DOHH2 (cell line): ENCODE data around the gene RIBC2.

Experiments
- H3F3A ChIP-seq: fragments of 200-600 bp; sonication (generic), shearing (Covaris generic); 2 replicates; pipeline ENCODE4 v1.6.0; 2016; ENCODE audit warnings: antibody characterized with exemption, mild to moderate bottlenecking; ENCODE audit not compliant: control insufficient read depth, insufficient read depth
- H3K27ac ChIP-seq: fragments of 200-600 bp; sonication (generic); 2 replicates; pipeline ENCODE4 v1.5.1; 2014; ENCODE audit warnings: low read depth, mild to moderate bottlenecking, low read length, moderate library complexity
- H3K27me3 ChIP-seq: fragments of 200-600 bp; sonication (generic); 2 replicates; pipeline ENCODE4 v1.6.1; 2014; ENCODE audit warnings: mild to moderate bottlenecking, low read length, mixed read lengths; ENCODE audit not compliant: control insufficient read depth
- H3K36me3 ChIP-seq: fragments of 200-600 bp; sonication (generic); 2 replicates; pipeline ENCODE4 v1.6.1; 2014; ENCODE audit warnings: mild to moderate bottlenecking, low read length, moderate library complexity, mixed read lengths; ENCODE audit not compliant: control insufficient read depth
- H3K4me1 ChIP-seq: fragments of 200-600 bp; sonication (generic); 2 replicates; pipeline ENCODE4 v1.6.1; 2014; ENCODE audit warnings: mild to moderate bottlenecking, low read length, mixed read lengths; ENCODE audit not compliant: control insufficient read depth
- H3K4me2 ChIP-seq: fragments of 200-600 bp; sonication (generic); 2 replicates; pipeline ENCODE4 v1.6.0; 2014; ENCODE audit warnings: mild to moderate bottlenecking, low read length, moderate library complexity
- H3K4me3 ChIP-seq: fragments of 200-600 bp; sonication (generic); 2 replicates; pipeline ENCODE4 v1.5.1; 2014; ENCODE audit warnings: mild to moderate bottlenecking, low read length, mixed read lengths
- H3K79me2 ChIP-seq: fragments of 200-600 bp; sonication (generic); 2 replicates; pipeline ENCODE4 v1.6.1; 2014; ENCODE audit warnings: mild to moderate bottlenecking, low read length, mixed read lengths; ENCODE audit not compliant: control insufficient read depth
- H3K9me2 ChIP-seq: fragments of 200-600 bp; sonication (generic); replicated peaks from 2 replicates; pipeline ENCODE4 v1.6.1; 2014; ENCODE audit warnings: mild to moderate bottlenecking, low read length, mixed read lengths; ENCODE audit not compliant: control insufficient read depth
- H3K9me3 ChIP-seq: fragments of 200-600 bp; sonication (generic); 2 replicates; pipeline ENCODE4 v1.6.1; 2014; ENCODE audit warnings: antibody characterized with exemption, low read length, mixed read lengths; ENCODE audit not compliant: control insufficient read depth, insufficient read depth
- H4K20me1 ChIP-seq: fragments of 200-600 bp; sonication (generic); 2 replicates; pipeline ENCODE4 v1.6.0; 2014; ENCODE audit warnings: low read depth, mild to moderate bottlenecking, antibody characterized with exemption, low read length, moderate library complexity; ENCODE audit not compliant: control insufficient read depth, insufficient read depth
- CTCF ChIP-seq: fragments of 200-600 bp; sonication (generic); IDR thresholded peaks from one replicate; pipeline ENCODE4 v1.5.1; 2014; ENCODE audit warnings: antibody characterized with exemption, mild to moderate bottlenecking, low read depth, low read length; ENCODE audit not compliant: poor library complexity, severe bottlenecking
- EZH2phosphoT487 ChIP-seq: fragments of 200-600 bp; sonication (generic); IDR thresholded peaks from 2 replicates; pipeline ENCODE4 v1.6.1; 2017; ENCODE audit warnings: borderline replicate concordance, mild to moderate bottlenecking, antibody characterized with exemption, low read length, moderate library complexity, mixed read lengths

The RIBC2 gene

GRCh38 chr22:45376703-45377102, 36.8 kb upstream of the RIBC2 start:
- Histone ChIP-seq H3F3A (no peaks in the 10 kb centered on the region), H3K27me3 (peaks cover 6% of the 10 kb centered on the region; the same call in 1 of the 2 replicates), H3K27ac (no peak overlapping the region), H3K4me3 (no peak overlapping the region), H3K9me3 (no peaks in the 10 kb centered on the region), H3K4me2 (no peak overlapping the region), H3K79me2 (no peaks in the 10 kb centered on the region), H3K36me3 (no peaks in the 10 kb centered on the region), H3K9me2 (no peaks in the 10 kb centered on the region), H3K4me1 (no peaks in the 10 kb centered on the region), H4K20me1 (no peaks in the 10 kb centered on the region)
- TF ChIP-seq EZH2phosphoT487 (no peak), CTCF (no peak)

GRCh38 chr22:45381348-45381747, 32.1 kb upstream of the RIBC2 start:
- Histone ChIP-seq H3K4me2 (no peak overlapping the region), H3K36me3 (no peaks in the 10 kb centered on the region), H3F3A (no peaks in the 10 kb centered on the region), H3K4me1 (no peaks in the 10 kb centered on the region), H3K9me3 (no peaks in the 10 kb centered on the region), H3K4me3 (no peak overlapping the region), H4K20me1 (no peaks in the 10 kb centered on the region), H3K79me2 (no peaks in the 10 kb centered on the region), H3K9me2 (no peaks in the 10 kb centered on the region), H3K27me3 (peaks cover 8% of the 10 kb centered on the region), H3K27ac (no peak overlapping the region)
- TF ChIP-seq EZH2phosphoT487 (no peak), CTCF (no peak)

GRCh38 chr22:45389546-45389945, 23.9 kb upstream of the RIBC2 start:
- no peak overlapping the region for H3K27ac ChIP-seq
- H3K27me3 ChIP-seq, result peaks cover 10% of the 10 kb centered on the region
- H3K9me3 ChIP-seq, result no peaks in the 10 kb centered on the region
- no peak for TF ChIP-seq EZH2phosphoT487
- TF ChIP-seq CTCF, result no peak
- no peaks in the 10 kb centered on the region for H3K4me1 ChIP-seq
- no peaks in the 10 kb centered on the region for H4K20me1 ChIP-seq
- H3F3A ChIP-seq, result no peaks in the 10 kb centered on the region
- H3K36me3 ChIP-seq, result no peaks in the 10 kb centered on the region
- H3K9me2 ChIP-seq, result no peaks in the 10 kb centered on the region
- no peaks in the 10 kb centered on the region for H3K79me2 ChIP-seq
- no peak overlapping the region for H3K4me3 ChIP-seq
- H3K4me2 ChIP-seq, result no peak overlapping the region

GRCh38 chr22:45397806-45398205, 15.7 kb upstream of the RIBC2 start:
- Histone ChIP-seq H3K79me2 (no peaks in the 10 kb centered on the region), H3K9me2 (no peaks in the 10 kb centered on the region), H3K4me2 (no peak overlapping the region), H3K27me3 (peaks cover 15% of the 10 kb centered on the region), H4K20me1 (no peaks in the 10 kb centered on the region), H3K4me3 (no peak overlapping the region), H3K9me3 (no peaks in the 10 kb centered on the region), H3F3A (no peaks in the 10 kb centered on the region), H3K36me3 (no peaks in the 10 kb centered on the region), H3K4me1 (no peaks in the 10 kb centered on the region), H3K27ac (no peak overlapping the region)
- TF ChIP-seq EZH2phosphoT487 (no peak), CTCF (no peak)
